Measurements from ENCODE around the gene NRARP. TPM values are rescaled to one million over a fixed set of nuclear protein-coding genes. Genes with fewer than 3 reads are reported as not detected.

Gene NRARP
- total RNA-seq, result 10 to 100 TPM in 1 of 4 donors, 1 to 10 TPM in 3; 3.1 to 13.5 (median 3.9) TPM

GRCh38 chr9:137302118-137302448 is at the start of gene NRARP:
NRARP (minus strand) TSS chr9:137302271; CDS start chr9:137301928, 343 bp downstream.
- peaks cover 3 to 88% of the 10 kb centered on the region in 2 donors for H3K27me3 ChIP-seq
- H3K9me3 ChIP-seq, result no peaks in the 10 kb centered on the region
- peak within 1 kb of the TSS; percentile 34 to 56 (median 40) for H3K4me3 ChIP-seq
- no peak for TF ChIP-seq CTCF (IDR thresholded peaks at IDR 0.05)
- TF ChIP-seq POLR2A (IDR thresholded peaks at IDR 0.05), result peak in 1 of 2 donors; percentile 22
- TF ChIP-seq EP300 (IDR thresholded peaks at IDR 0.05), result peak in 1 of 2 donors; percentile 41
- peak within 1 kb of the TSS in 3 of 4 donors; percentile 76 to 86 (median 81) for H3K27ac ChIP-seq
- WGBS, 2 donors, result 0% methylated on average over 3 to 6 of the region's 60 CpGs
- no peaks in the 10 kb centered on the region for H3K36me3 ChIP-seq
- peak; percentile 68 to 74 for DNase-seq (ENCODE audit: low spot score in 2 of 2)
- peaks cover 0 to 87% (median 41%) of the 10 kb centered on the region in 4 donors for H3K4me1 ChIP-seq

GRCh38 chr9:137350696-137351584 is 48.9 kb upstream of the NRARP start:
- TF ChIP-seq EP300 (IDR thresholded peaks at IDR 0.05) (no peak), CTCF (IDR thresholded peaks at IDR 0.05) (no peak), POLR2A (IDR thresholded peaks at IDR 0.05) (no peak)
- Histone ChIP-seq H3K4me3 (no peak overlapping the region), H3K27ac (no peak overlapping the region), H3K27me3 (no peaks in the 10 kb centered on the region), H3K36me3 (peaks cover 0 to 70% (median 0%) of the 10 kb centered on the region in 3 donors), H3K4me1 (no peaks in the 10 kb centered on the region), H3K9me3 (peaks cover 0 to 18% (median 4%) of the 10 kb centered on the region in 4 donors)
- WGBS, 2 donors, result 87 to 93% methylated on average over 12 to 20 of the region's 30 CpGs
- DNase-seq (ENCODE audit: low spot score in 2 of 2), result no peak

- 94 to 96% methylated on average over 24 to 25 of the region's 27 CpGs for WGBS, 2 donors
- H3K27ac ChIP-seq, result no peak overlapping the region
- H3K4me1 ChIP-seq, result no peaks in the 10 kb centered on the region
- peaks cover 0 to 14% (median 4%) of the 10 kb centered on the region in 4 donors for H3K9me3 ChIP-seq
- no peaks in the 10 kb centered on the region for H3K27me3 ChIP-seq
- peaks cover 0 to 79% (median 0%) of the 10 kb centered on the region in 3 donors for H3K36me3 ChIP-seq
- H3K4me3 ChIP-seq, result no peak overlapping the region
- no peak for TF ChIP-seq CTCF (IDR thresholded peaks at IDR 0.05)
- TF ChIP-seq EP300 (IDR thresholded peaks at IDR 0.05), result no peak
- TF ChIP-seq POLR2A (IDR thresholded peaks at IDR 0.05), result no peak
- DNase-seq (ENCODE audit: low spot score in 2 of 2), result no peak
These were observed 47.5 kb upstream of the NRARP start for GRCh38 chr9:137349471-137350033.

GRCh38 chr9:137348769-137349470 is 46.8 kb upstream of the NRARP start:
- 91 to 97% methylated on average over 9 to 14 of the region's 31 CpGs for WGBS, 2 donors
- Histone ChIP-seq H3K4me1 (no peaks in the 10 kb centered on the region), H3K36me3 (peaks cover 0 to 79% (median 0%) of the 10 kb centered on the region in 3 donors), H3K9me3 (peaks cover 0 to 14% (median 4%) of the 10 kb centered on the region in 4 donors), H3K27me3 (no peaks in the 10 kb centered on the region), H3K4me3 (no peak overlapping the region), H3K27ac (no peak overlapping the region)
- TF ChIP-seq POLR2A (IDR thresholded peaks at IDR 0.05), result no peak
- no peak for TF ChIP-seq CTCF (IDR thresholded peaks at IDR 0.05)
- no peak for TF ChIP-seq EP300 (IDR thresholded peaks at IDR 0.05)
- DNase-seq (ENCODE audit: low spot score in 2 of 2), result no peak

All from tibial nerve (tissue), 4 donors.